SIG-M5 (cell line): ENCODE measurements around the gene SLC37A4.
"Not testable (repeated sequence)": the region's sequence is repeated elsewhere in the genome, so short reads cannot be mapped to it uniquely, and the experiment has no call there.

Experiments used
- DNase-seq: peaks from one replicate; lab custom pipeline; 2025; lab: John Stamatoyannopoulos, UW

The SLC37A4 gene

DNA sequence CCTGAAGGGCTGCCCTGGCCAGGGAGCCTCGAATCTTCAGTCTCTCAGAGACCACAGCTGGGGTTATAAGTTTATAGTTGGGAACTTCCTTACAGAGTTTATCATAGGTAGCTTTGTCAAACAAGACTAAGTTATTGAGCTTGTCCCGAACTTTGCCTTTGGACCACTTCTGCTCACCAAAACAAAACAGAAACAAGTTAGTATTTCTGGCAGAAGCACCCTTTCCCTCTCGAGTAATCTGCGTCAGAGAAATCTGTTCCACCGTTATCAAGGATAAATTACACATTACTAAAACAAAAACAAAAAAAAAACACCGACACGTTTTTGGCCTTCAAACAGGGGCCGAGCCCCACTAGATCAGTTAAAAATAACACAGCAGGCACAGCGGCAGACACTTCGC lies 13.3 kb downstream of the SLC37A4 start:
- DNase-seq, result not testable (repeated sequence)

DNA sequence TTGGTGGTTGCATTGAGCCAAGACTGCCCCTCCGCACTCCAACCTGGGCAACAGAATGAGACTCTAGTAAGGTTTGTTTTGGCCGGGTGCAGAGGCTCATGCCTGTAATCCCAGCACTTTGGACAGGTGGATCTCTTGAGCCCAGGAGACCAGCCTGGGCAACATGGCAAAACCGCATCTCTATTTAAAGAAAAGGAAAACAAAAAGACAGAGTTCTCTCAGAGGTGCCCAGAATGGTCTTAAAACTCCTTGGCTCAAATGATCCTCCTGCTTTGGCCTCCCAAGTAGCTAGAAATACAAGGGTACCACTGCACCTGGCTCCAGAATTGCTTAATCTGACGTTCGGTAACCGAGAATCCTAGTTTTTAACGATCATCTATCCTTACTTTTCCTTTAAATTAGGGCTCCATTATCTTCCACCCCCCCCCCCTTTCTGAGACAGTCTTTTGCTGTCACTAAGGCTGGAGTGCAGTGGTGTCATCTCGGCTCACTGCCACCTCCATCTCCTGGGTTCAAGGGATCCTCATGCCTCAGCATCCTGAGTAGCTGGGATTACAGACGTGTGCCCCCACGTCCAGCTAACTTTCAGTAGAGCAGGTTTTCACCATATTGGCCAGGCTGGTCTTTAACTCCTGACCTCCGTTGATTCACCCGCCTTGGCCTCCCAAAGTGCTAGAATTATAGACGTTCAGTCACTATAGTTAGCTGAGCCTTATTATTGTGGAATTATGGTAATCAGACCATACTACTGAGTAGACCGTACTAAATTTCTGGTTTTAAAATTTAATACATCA lies 14.3 kb downstream of the SLC37A4 start:
- DNase-seq, result no peak

DNA sequence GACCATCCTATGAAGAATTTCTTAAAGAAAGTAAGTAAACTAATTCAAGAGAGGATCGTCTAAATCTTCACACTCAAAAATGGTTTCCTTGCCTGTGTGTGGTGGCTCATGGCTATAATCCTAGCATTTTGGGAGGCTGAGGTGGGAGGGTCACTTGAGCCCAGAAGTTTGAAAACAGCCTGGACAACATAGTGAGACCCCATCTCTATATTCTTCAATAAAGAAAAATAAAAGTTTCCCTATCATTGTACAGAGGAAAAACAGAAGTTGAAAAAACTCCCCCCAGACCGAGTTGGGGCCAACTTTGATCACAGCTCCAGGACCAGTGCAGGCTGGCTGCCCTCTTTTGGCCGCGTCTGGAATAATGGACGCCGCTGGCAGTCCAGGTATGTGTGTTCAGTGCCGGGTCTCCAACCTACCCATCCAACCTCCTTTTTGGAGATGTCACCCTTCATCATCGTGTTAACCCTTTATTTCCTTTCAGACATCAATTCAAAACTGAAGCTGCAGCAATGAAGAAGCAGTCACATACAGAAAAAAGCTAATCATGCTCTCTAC lies 15.5 kb downstream of the SLC37A4 start:
- DNase-seq, result no peak

DNA sequence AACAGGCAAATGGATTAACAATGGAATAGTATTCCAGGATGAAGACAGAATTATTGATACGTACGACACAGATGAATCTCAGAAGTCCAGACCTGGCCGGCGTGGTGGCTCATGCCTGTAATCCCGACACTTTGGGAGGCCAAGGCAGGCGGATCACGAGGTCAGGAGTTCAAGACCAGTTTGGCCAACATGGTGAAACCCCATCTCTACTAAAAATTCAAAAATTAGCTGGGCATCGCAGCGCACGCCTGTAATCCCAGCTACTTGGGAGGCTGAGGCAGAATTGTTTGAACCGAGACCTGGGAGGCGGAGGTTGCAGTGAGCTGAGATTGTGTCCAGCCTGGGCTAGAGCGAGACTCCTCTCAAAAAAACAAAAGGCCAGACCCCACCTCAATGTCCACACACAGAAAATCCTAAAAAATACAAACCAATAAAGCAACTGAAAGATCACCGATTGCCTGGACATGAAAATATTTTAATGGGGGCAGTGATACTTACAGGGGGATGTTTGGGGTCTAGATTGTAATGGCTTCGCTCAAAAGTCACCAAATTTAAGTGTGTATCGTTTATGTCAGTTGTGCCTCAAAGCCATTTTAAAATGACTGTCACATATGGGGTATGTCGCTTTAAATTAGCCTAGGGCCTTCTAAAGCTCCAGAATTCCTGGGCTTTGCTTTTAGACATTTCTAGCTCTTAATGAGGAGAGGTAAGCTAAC lies 16.3 kb downstream of the SLC37A4 start:
- DNase-seq, result no peak

- no peak for DNase-seq
These were observed 18.0 kb downstream of the SLC37A4 start for GRCh38 chr11:119012629-119013170.

- no peak for DNase-seq
These were observed 19.1 kb downstream of the SLC37A4 start for GRCh38 chr11:119011476-119012053.

- no peak for DNase-seq
These were observed 24.0 kb downstream of the SLC37A4 start for GRCh38 chr11:119006656-119007055.

DNA sequence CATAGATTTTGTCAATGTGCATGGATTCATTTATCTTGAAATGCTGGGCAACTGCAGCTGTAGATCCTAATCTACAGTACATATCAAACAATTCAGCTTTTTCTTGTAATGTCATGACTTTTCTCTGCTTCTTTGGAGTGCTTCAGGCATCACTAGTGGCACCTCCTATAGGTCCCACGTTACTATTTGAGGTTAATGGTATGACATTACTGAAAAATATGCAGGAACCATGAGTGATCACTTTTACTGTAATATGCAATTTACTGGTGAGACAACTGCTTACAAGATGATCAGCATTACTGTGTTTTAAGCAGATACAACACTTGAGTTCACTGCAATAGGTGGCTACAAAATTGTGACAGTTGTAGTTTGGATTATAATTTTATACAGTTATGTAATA lies 29.8 kb downstream of the SLC37A4 start:
- DNase-seq, result no peak

GRCh38 chr11:118998822-118999221 lies 31.9 kb downstream of the SLC37A4 start:
- no peak for DNase-seq

DNA sequence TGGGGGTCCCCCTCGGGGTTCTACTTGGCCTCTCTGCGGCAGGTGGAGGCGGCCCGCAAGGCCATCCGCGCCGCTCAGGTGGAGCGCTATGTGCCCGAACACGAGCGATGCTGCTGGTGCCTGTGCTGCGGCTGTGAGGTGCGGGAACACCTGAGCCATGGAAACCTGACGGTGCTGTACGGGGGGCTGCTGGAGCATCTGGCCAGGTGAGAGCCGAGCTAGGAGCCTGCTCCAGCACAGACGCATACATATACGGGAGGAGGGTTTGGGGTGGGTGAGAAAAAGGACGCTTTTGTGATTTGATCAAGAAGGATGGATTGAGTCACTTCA lies 32.3 kb downstream of the SLC37A4 start:
- no peak for DNase-seq

DNA sequence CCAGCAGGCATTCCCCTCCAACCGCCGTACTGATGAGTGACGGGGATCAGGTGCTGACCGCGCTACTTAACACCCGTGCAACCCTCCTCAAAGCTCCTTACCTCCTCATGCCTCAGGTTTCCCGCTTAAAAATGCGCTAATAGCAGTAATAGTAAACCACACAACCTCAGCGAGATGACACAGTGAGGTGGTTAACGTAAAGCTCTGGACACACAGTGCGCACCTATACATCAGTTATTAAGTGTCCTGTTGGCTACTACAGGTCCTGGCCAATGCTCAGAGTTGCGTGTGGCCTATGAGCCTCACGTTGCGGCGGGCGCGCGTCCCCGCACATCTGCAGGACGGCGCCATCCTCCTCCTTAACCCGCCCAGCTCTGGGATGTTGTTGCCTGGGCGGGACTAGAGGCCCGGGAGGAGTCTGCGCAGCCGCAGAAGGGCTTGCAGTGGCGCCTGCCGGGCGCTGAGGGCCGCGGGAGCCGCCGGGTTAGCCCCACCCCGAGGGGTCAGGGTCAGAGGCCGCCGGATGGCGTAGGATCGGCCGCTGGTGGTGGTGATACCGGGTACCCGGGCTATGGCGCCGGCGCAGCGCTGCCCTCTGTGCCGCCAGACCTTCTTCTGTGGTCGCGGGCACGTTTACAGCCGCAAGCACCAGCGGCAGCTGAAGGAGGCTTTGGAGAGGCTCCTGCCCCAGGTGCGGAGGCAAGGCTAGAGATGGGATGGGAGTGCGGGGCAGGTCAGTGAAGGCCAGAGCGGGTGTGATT lies 32.9 kb downstream of the SLC37A4 start, which contains the start of gene CENATAC:
CENATAC (plus strand) TSS at position 512 of the 761 bp plus-strand sequence; CDS start at position 572, 60 bp downstream.
- DNase-seq, result no peak

DNA sequence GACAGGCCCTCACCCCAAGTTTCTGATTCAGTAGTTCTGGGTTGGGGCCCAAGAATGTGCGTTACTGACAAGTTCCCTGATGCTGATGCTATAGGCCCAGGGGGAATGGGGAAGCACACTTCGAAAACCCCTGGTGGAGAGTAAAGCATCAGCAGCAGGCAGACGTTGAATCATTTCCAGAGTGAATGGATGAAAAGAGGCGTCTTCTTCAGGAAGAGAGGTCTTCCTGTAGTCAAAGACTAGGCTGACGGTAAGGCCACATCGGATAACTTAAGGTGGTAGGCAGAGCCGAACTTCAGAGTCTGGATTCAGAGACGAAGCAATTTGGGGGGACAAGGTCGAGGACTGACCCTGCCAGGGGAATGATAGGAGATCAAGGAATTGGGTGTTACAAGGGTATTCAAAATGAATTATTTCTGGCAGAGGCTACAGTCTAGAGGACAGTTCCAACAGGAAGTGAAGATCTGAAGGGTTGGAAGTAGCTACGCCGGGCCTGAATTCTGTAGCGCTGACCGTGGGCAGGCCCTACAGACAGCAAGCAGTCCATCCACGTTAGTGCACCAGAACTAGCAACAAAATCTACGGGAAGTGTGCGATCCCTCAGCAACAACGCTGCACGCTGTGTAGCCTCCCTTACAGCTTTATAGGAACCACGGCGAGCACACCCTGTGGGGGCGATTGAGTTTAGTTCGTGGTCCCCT lies 33.6 kb downstream of the SLC37A4 start:
- DNase-seq, result no peak

- not testable (repeated sequence) for DNase-seq
These were observed 39.1 kb downstream of the SLC37A4 start for GRCh38 chr11:118991486-118992038.

GRCh38 chr11:118988280-118988679 lies 42.4 kb downstream of the SLC37A4 start:
- DNase-seq, result no peak

- no peak for DNase-seq
These were observed 45.9 kb downstream of the SLC37A4 start for GRCh38 chr11:118984825-118985224.

DNA sequence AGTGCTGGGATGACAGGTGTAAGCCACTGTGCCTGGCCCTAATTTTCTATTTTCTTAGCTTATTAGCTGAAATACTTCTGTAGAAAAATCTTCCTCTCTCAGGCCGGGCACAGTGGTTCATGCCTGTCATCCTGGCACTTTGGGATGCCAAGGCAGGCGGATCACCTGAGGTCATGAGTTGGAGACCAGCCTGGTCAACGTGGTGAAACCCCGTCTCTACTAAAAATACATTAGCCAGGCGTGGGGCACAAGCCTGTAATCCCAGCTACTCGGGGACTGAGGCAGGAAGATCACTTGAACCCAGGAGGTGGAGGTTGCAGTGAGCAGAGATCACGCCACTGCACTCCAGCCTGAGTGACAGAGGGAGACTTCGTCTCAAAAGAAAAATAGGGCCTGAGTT lies 46.3 kb downstream of the SLC37A4 start:
- DNase-seq, result not testable (repeated sequence)

- no peak for DNase-seq
These were observed 50.3 kb downstream of the SLC37A4 start for GRCh38 chr11:118980191-118980881.

- no peak for DNase-seq
These were observed 51.2 kb downstream of the SLC37A4 start for GRCh38 chr11:118979434-118979833.

DNA sequence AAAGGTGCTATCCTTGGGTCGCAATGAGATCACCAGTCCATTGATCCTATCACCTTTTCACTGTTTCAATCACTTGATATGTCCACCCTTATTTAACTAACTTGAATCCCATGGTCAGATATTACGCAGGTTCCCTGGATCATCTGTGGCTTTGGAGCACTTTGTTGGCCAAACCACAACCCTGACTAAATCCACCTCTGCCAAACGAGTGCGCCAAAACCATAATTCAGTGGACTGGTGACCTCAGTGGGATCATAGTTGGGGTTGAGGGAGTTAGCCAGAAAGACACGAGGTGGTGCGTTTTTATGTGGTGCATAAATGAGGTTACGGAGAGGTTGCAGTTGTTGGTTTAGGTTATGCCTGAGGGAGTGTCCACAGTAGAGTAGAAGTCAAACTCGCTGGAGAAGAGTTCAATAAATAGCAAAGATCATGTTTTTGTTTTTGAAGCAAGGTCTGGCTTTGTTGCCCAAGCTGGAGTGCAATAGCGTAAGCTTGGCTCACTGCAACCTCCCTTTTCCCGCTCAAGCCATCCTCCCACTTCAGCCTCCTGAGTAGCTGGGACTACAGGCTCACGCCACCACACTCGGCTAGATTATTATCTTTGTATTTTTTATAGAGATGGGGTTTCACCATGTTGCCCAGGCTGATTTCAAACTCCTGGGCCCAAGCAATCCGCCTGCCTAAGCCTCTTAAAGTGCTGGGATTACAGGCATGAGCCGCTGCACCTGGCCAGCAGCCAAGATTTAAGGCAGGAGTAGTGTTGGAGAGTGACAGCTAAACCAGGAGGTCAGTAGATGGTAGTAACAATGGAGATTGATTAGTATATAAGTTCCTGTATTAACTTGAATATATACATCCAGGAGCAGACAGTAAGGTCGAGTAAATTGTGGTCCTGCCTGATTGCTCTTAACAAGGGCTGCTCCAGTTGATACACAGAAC lies 54.6 kb downstream of the SLC37A4 start:
- no peak for DNase-seq
